ENCODE results near the gene GNB1. TPM values are rescaled to one million over a fixed set of nuclear protein-coding genes. Genes with fewer than 3 reads are reported as not detected.

The GNB1 gene
- total and polyA plus RNA-seq, 9 of the 15 experiments (the other 6 are each of a cell fraction or from before 2014, with no cell fraction given): 34.3 to 388 (median 114) TPM

- Histone ChIP-seq H3K9me3 (replicated peaks; ENCODE audit: control insufficient read depth, insufficient read depth, low read depth, low read length) (peaks cover 2% of the 10 kb centered on the region; the same call in 1 of the 2 replicates), H3K9ac (ENCODE audit: insufficient read depth in 1 of 2, low read depth in 2 of 2, low read length in 2 of 2) (peak overlapping the region in 1 of 2 experiments; percentile 21; a peak in 1 of 4 replicates), H3K9me1 (ENCODE audit: control insufficient read depth, insufficient read depth, low read length) (peaks cover 3% of the 10 kb centered on the region), H3K27ac (ENCODE audit: extremely low read depth, low read depth, low read length) (no peak overlapping the region), H3K27me3 (ENCODE audit: control insufficient read depth in 2 of 2, insufficient read depth in 2 of 2, low read length in 2 of 2) (peaks cover 0 to 14% of the 10 kb centered on the region in 2 experiments; a peak in 3 of 5 replicates), H3K4me1 (replicated peaks in 1 of 2; ENCODE audit: control insufficient read depth in 2 of 2, insufficient read depth in 2 of 2, low read length in 2 of 2) (peaks cover 17 to 61% of the 10 kb centered on the region in 2 experiments; a peak in 4 of 5 replicates), H3K4me2 (ENCODE audit: insufficient read depth, low read length) (no peak overlapping the region), H4K20me1 (replicated peaks; ENCODE audit: control insufficient read depth, insufficient read depth, low read length) (no peaks in the 10 kb centered on the region), H3K4me3 (no peak overlapping the region), H3K79me2 (ENCODE audit: control insufficient read depth, insufficient read depth, low read length) (peaks cover 16% of the 10 kb centered on the region), H2AFZ (ENCODE audit: low read depth, low read length) (no peak overlapping the region), H3K36me3 (ENCODE audit: control insufficient read depth, insufficient read depth, low read length) (peaks cover 3% of the 10 kb centered on the region; the same call in 1 of the 3 replicates)
- ChIA-PET POLR2A (interaction anchor here (0.7 to 1.5 kb wide), 3 partner anchors 12 to 276 kb away, joined by 3 to 9 read pairs (median 3); no protein-coding TSS in a partner anchor), CTCF (ENCODE audit: low intra/inter-chr PET ratio) (no interaction called here)
- peak; percentile 21 for TF ChIP-seq RBBP5 (IDR thresholded peaks at IDR 0.05; ENCODE audit: borderline replicate concordance, insufficient read depth, low read length, poor library complexity, severe bottlenecking)
- peak; percentile 8; the same call in 1 of the 2 replicates for TF ChIP-seq ZSCAN29 (IDR thresholded peaks at IDR 0.05)
- TF ChIP-seq FOXM1 (IDR thresholded peaks at IDR 0.05; ENCODE audit: low read depth): no peak
- no peak for TF ChIP-seq FOXM1 (CRISPR knock-in tag; IDR thresholded peaks at IDR 0.05; ENCODE audit: low read depth)
- ATAC-seq (no peak), DNase-seq (ENCODE audit: extremely low read depth in 1 of 4, low spot score in 3 of 4) (no peak), FAIRE-seq (no peak)
- 37% methylated on average over 10 of the region's 10 CpGs for WGBS (ENCODE audit: insufficient coverage, low coverage, missing lambda C conversion rate)
- in situ Hi-C loops (cut with MboI) (no loop called here), intact Hi-C loops (cut with micrococcal nuclease) (no loop called here)
- no TSS peak for BruUV-seq (replicated peaks)
Measured at GRCh38 chr1:1895060-1895418, 4.2 kb upstream of the GNB1 start.

GRCh38 chr1:1894354-1895059, 3.6 kb upstream of the GNB1 start:
- H3K9ac ChIP-seq (ENCODE audit: insufficient read depth in 1 of 2, low read depth in 2 of 2, low read length in 2 of 2): peak overlapping the region in 1 of 2 experiments; percentile 49; a peak in 1 of 4 replicates
- POLR2A ChIA-PET: interaction anchor here (0.7 to 1.5 kb wide), 4 partner anchors 11 to 276 kb away, joined by 3 to 9 read pairs (median 3); no protein-coding TSS in a partner anchor
- ATAC-seq (no peak), DNase-seq (ENCODE audit: extremely low read depth in 1 of 4, low spot score in 3 of 4) (no peak), FAIRE-seq (no peak)
- H4K20me1 ChIP-seq (replicated peaks; ENCODE audit: control insufficient read depth, insufficient read depth, low read length): no peaks in the 10 kb centered on the region
- intact Hi-C loops (cut with micrococcal nuclease): no loop called here
- peaks cover 21% of the 10 kb centered on the region for H3K79me2 ChIP-seq (ENCODE audit: control insufficient read depth, insufficient read depth, low read length)
- BruUV-seq (replicated peaks): no TSS peak
- peaks cover 17 to 60% of the 10 kb centered on the region in 2 experiments; a peak in 4 of 5 replicates for H3K4me1 ChIP-seq (replicated peaks in 1 of 2; ENCODE audit: control insufficient read depth in 2 of 2, insufficient read depth in 2 of 2, low read length in 2 of 2)
- H3K27me3 ChIP-seq (ENCODE audit: control insufficient read depth in 2 of 2, insufficient read depth in 2 of 2, low read length in 2 of 2): peaks cover 0 to 14% of the 10 kb centered on the region in 2 experiments; a peak in 3 of 5 replicates
- H3K9me3 ChIP-seq (replicated peaks; ENCODE audit: control insufficient read depth, insufficient read depth, low read depth, low read length): peaks cover 2% of the 10 kb centered on the region; the same call in 1 of the 2 replicates
- H3K4me2 ChIP-seq (ENCODE audit: insufficient read depth, low read length): no peak overlapping the region
- peaks cover 3% of the 10 kb centered on the region; the same call in 1 of the 3 replicates for H3K36me3 ChIP-seq (ENCODE audit: control insufficient read depth, insufficient read depth, low read length)
- H3K4me3 ChIP-seq: no peak overlapping the region
- H3K9me1 ChIP-seq (ENCODE audit: control insufficient read depth, insufficient read depth, low read length): peaks cover 3% of the 10 kb centered on the region
- H2AFZ ChIP-seq (ENCODE audit: low read depth, low read length): no peak overlapping the region
- CTCF ChIA-PET (ENCODE audit: low intra/inter-chr PET ratio): no interaction called here
- H3K27ac ChIP-seq (ENCODE audit: extremely low read depth, low read depth, low read length): no peak overlapping the region
- 8% methylated on average over 14 of the region's 14 CpGs for WGBS (ENCODE audit: insufficient coverage, low coverage, missing lambda C conversion rate)
- in situ Hi-C loops (cut with MboI): no loop called here
- TF ChIP-seq KDM5B (IDR thresholded peaks at IDR 0.05; ENCODE audit: insufficient replicate concordance, low read depth, low read length) (peak; percentile 49), TFAP4 (CRISPR knock-in tag; IDR thresholded peaks at IDR 0.05; ENCODE audit: borderline replicate concordance) (0 out of 2 replicates have a peak, but pooled peaks have one; percentile 9), PREB (CRISPR knock-in tag; IDR thresholded peaks at IDR 0.05) (no peak), STAT6 (CRISPR knock-in tag; IDR thresholded peaks at IDR 0.05) (no peak)
